ENCODE data around the gene LNPEP.

LNPEP gene

DNA sequence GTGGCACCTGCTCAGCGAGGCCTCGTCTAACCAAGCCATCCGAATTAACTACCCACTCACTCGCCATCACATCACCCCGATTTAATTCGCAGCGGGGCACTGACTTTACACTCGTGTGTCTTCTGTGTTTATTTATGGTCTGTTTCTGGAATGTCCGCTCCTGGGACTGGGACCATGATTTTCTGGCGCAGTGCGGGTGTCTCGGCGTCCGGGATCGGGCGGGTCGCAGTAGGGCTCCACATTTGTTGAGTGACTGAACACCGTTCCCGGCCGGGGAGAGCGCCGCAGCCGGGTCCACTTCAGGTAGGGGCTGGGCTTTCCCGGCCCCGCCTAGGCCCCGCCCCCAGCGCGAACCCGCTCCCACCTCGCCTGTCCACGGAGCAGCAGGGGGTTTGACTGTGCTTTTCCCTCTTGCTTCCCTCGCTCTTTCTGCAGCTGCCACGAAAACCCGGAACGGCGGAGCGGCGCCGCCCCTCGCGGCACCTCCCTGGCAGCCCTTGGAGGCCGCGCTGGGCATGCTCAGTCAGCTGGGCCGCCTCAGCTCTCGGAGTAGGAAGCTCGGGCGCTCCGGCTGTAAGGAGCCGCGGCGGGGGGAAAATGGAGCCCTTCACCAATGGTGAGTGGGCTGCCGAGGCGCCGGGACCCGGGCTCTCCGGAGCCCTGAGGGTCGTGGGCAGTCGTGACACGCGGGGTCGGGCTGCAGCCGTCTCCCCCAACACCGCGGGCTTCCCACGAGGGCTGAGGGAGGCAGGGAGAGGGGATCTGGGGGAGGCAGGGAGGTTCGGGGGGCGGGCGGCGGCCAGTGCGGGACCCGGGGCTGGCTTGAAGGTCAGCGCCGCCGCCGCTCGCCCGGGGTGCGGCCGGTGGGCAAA lies at the start of gene LNPEP:
LNPEP (plus strand) TSS at position 522 of the 872 bp plus-strand sequence; CDS start at position 598, 76 bp downstream.
- DNase-seq = peak; percentile 96 to 97

DNA sequence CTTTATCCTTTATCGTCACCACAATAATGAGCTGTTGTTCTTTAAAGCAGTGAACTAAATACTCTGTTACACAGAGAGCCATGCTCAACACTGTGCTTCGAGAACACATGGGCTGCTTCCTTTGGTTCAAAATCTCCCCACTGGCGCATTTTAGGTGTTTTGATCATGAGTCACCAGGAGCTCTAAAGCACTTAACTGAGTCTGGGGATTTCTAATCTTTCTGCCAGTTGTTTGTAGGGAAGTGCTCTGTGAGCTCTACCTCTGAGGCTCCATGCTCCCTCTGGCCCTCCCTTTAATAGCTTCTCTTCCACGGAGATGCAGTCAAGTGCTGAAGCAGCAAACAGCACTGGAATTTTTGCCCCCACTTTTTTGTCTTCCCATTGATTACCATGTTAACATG lies 42.5 kb upstream of the LNPEP start:
- DNase-seq = no peak

- DNase-seq = no peak
These were observed 39.6 kb upstream of the LNPEP start for GRCh38 chr5:96896276-96896675.

GRCh38 chr5:96896806-96897205 lies 39.1 kb upstream of the LNPEP start:
- no peak for DNase-seq

DNA sequence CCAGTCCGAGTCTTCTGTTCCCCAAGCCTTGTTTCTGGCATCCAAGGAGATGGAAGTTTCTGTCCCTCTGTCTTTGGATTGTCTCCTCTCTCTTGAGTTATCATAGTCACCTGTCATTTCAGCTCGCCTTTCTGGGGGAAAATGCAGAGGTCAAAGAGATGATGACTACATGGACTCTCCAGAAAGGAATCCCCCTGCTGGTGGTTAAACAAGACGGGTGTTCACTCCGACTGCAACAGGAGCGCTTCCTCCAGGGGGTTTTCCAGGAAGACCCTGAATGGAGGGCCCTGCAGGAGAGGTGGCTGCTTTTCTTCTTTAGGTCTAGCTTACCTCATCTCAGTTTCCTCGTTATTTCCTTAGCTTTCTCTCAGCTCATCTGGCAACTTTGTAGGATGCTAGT lies 34.5 kb upstream of the LNPEP start:
- no peak for DNase-seq

DNA sequence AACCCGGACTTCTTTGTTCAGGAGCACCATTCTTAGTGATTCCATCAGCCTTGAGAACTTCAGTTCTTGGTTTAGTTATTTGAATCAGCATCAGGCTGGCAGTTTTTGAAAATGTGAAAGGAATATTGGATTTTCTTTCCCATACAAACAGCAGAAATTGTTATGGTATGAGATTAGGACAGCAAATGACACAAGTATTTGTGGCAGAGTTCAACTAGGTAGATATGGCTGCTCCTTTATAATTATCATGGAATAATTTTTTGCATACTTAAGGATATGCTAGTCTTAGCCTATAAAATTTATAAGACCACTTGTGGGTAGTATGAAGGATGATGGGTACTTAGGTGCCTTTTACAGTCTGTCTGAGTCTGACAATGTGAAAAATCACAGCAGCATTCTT lies 34.0 kb upstream of the LNPEP start:
- DNase-seq = no peak

DNA sequence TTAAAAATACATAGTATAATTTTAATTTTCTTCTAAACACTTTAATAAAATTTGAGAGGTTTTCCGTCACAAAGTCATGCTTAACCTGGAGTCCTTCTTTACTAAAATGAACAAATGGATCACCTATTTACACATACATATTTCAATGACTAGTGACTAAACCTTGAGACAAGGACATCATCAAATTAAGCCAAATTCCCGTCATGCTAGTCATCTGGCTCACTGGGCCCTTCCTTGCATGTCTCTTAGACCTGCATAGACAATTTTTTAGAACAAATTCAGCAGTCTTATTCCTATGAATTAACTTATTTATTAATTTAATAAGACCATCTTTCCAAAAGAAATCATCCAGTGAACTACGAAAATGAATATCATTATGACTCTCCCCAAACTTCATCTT lies 33.0 kb upstream of the LNPEP start:
- DNase-seq = no peak

DNA sequence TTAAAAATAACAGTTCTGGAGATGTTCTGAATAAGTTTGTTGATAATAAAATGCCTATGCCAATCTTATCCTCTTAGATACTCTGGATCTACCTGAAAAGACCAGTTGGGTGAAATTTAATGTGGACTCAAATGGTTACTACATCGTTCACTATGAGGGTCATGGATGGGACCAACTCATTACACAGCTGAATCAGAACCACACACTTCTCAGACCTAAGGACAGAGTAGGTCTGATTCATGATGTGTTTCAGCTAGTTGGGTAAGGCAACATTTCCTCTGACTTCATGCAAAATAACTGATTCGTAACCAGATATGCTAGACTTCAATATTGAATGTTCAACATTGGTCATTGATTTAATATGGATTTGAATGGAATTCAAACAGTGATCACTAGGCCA lies 32.6 kb upstream of the LNPEP start:
- no peak for DNase-seq

GRCh38 chr5:96904054-96904931 lies 31.6 kb upstream of the LNPEP start:
- no peak for DNase-seq

DNA sequence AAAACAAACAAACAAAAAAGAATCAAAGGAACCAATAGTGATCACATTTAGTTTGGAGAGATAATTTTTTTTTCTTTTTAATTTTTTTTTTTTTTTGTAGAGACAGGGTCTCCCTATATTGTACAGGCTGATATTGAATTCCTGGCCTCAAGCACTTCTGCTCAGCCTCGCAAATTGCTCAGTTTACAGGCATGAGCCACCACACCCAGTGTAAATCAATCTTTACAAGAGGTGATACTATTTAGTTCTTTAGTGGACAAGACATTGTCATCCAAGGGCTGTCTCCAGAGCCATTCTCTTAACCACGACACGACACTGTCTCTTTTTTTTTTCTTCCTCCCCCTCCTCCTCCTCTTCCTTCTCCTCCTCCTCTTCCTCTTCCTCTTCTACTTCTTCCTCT lies 30.0 kb upstream of the LNPEP start:
- no peak for DNase-seq

DNA sequence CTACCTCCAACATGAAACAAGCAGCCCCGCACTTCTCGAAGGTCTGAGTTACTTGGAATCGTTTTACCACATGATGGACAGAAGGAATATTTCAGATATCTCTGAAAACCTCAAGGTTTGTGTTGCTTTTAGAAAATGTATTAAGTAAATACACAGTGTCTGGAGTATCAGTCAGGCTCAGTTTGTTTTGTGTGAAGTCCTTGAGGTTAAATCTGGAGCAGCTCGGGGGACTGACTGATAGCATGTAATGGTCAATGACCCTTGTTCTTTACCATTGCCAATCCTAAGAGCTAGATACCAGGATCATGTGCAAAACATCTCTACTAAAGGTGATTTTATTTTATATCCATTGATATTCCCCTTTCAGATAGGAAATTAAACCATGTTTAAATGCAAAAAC lies 26.9 kb upstream of the LNPEP start:
- DNase-seq = no peak

DNA sequence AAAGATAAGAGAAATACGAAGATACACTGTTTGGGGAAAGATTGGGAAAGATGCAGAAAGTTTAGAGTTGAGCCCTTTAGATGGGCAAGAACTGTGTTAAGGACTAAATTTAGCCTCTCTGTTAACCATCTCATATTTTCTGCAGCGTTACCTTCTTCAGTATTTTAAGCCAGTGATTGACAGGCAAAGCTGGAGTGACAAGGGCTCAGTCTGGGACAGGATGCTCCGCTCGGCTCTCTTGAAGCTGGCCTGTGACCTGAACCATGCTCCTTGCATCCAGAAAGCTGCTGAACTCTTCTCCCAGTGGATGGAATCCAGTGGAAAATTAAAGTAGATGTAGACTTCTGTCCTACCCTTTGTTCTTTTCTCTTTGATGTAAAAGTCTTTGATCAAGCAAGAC lies 26.4 kb upstream of the LNPEP start:
- no peak for DNase-seq

- no peak for DNase-seq
These were observed 24.7 kb upstream of the LNPEP start for GRCh38 chr5:96911139-96911538.

DNA sequence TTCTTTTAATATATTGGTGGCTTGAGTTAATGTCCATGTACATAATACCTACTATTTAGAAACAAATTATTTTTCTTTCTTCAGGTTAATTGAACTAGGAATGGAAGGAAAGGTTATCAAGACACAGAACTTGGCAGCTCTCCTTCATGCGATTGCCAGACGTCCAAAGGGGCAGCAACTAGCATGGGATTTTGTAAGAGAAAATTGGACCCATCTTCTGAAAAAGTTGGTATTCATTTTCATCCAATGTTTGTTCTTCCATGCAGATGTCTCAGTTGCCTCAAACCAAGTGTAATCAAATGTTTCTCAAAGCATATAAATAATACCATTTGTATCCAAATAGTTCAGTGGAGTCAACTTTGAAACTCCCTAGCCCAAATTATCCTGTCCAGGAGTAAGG lies 22.6 kb upstream of the LNPEP start:
- no peak for DNase-seq

GRCh38 chr5:96919754-96920197 lies 16.1 kb upstream of the LNPEP start:
- no peak for DNase-seq

GRCh38 chr5:96920744-96921355 lies 15.0 kb upstream of the LNPEP start:
- no peak for DNase-seq

DNA sequence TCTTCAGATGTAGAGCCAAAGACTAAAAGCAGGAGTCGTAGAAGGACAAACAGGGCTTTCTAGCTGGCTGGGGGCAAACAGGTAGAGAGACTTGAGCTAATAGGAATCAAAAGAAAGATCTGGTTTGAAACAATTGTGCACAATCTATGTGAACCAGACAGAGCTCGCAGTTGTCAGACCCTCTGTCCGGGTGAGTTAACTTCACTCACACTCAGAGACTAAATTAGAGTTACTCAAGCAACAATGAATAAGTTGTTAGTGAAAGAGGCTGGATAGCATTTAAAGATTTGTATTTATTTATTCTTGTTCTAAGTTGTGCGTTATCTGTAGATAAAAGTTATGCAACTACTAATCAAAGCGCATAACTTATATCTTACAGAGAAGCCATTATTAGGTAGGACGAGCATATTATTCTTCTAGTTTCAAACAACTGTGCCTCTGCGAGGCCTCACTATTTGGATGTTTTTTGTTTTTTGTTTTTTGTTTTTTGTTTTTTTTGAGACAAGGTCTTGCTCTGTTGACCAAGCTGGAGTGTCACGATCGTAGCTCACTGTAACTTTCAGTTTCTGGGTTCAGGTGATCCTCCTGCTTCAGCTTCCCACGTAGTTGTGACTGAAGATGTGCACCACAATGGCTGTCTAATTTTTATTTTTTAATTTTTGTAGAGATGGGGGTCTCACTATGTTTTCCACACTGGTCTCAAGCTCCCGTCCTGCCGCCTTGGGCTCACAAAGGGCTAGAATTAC lies 13.2 kb upstream of the LNPEP start:
- no peak for DNase-seq

DNA sequence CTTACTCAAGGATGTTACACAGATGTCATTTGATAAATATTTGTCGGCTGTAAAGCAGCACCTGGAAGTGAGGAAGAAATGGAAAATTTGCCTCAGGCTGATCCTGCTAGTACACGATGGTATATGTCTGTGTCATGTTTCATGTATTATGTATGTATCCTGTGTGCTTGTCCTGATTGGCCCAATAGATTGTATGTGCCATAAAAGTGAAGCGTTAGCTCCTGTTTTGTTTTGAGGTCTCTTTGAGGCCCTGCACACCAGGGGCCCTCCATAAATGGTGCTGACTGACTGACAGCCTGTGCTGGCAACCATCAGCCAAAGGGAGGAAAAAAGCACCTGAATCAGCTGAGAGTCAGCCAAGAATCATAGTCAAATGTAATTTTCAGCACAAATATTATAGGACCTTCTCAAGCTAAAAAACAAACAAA lies 11.8 kb upstream of the LNPEP start:
- no peak for DNase-seq

DNA sequence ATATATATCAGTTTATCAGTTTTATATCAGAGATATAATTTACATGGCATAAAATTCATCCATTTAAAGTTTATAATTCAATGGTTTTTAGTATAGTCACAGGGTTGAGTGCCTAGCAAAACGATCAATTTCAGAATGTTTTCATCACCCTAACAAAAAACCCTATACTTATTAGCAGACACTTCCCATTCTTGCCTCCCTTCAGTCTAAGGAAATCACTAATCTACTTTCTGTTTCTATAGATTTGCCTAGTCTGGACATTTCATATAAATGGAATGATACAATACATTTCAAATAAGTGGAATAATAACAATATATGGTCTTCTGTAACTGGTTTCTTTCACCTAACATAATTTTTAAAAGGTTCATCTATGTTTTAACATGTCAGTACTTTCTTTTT lies 9.6 kb upstream of the LNPEP start:
- DNase-seq = no peak

GRCh38 chr5:96927008-96927407 lies 8.9 kb upstream of the LNPEP start:
- no peak for DNase-seq

DNA sequence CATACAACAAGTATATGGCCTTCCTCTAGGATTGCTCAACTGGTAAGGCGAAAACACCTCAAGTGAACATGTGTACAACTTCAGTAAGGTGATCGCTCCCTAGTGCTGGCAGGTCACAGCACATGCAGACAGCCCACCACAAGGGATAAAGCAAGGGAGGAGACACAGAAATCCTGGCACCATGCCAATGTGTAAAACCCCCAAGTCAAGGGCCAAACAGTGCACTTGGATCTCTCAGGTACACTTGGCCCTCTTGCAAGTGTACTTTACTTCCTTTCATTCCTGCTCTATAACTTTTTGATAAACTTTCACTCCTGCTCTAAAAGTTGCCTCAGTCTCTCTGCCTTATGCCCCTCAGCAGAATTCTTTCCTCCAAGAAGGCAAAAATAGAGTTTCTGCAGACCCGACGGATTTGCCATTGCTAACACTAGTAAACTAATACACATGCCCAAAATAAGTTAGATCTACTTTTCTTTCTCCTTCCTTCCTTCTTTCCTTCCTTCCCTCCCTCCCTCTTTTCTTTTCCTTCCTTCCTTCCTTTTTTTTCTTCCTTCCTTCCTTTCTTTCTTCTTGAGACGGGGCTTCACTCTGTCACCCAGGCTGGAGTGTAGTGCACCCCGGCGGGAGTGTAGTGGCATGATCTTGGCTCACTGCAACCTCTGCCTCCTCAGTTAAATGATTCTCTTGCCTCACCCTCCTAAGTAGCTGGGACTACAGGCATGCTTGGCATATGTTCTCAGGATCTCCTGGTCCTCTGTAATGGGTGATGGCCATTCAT lies 6.8 kb upstream of the LNPEP start:
- DNase-seq = no peak

- DNase-seq = no peak
These were observed 5.8 kb upstream of the LNPEP start for GRCh38 chr5:96930058-96930457.
